Measurements from ENCODE around the gene PVR. TPM values are rescaled to one million over a fixed set of nuclear protein-coding genes. Genes with fewer than 3 reads are reported as not detected.

PVR gene
- total RNA-seq, 2 experiments from 2014 or later = not detected

DNA sequence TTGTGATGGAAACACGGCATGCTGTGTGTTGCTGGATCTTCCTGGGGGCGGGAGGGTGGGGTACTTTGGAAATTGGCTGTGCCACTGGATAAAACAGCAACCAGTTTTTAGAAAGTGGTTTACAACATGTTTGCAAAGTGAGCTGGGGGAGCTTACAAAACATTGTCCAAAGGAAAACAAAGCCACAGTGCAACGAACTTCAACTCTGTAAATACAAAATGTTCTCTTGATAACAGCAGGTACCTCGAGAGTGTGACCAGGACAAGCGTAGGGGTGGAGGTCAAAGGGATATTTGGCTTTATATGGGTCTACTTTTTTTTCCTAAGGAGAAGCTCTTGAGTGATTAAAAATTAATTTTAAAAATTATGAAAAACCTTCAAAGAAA is 27.9 kb upstream of the PVR start:
- H2AFZ ChIP-seq (ENCODE audit: low read length) = no peak overlapping the region
- intact Hi-C loops (cut with micrococcal nuclease; ENCODE audit: unreplicated experiment) = no loop called here
- TF ChIP-seq EZH2phosphoT487 (IDR thresholded peaks at IDR 0.05; ENCODE audit: borderline replicate concordance, low read depth, low read length) = no peak
- TF ChIP-seq, protein P1, sequence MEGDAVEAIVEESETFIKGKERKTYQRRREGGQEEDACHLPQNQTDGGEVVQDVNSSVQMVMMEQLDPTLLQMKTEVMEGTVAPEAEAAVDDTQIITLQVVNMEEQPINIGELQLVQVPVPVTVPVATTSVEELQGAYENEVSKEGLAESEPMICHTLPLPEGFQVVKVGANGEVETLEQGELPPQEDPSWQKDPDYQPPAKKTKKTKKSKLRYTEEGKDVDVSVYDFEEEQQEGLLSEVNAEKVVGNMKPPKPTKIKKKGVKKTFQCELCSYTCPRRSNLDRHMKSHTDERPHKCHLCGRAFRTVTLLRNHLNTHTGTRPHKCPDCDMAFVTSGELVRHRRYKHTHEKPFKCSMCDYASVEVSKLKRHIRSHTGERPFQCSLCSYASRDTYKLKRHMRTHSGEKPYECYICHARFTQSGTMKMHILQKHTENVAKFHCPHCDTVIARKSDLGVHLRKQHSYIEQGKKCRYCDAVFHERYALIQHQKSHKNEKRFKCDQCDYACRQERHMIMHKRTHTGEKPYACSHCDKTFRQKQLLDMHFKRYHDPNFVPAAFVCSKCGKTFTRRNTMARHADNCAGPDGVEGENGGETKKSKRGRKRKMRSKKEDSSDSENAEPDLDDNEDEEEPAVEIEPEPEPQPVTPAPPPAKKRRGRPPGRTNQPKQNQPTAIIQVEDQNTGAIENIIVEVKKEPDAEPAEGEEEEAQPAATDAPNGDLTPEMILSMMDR (conservative IDR thresholded peaks at IDR 0.05; ENCODE audit: low read length) = no peak
- no peak overlapping the region for H3K4me3 ChIP-seq (ENCODE audit: low read depth, low read length, poor library complexity, severe bottlenecking)
- no TSS peak for BruUV-seq (replicated peaks)
- CTCF ChIA-PET (ENCODE audit: unreplicated experiment) = interaction anchor here (0.6 kb wide), 1 partner anchor 213 kb away, joined by 5 read pairs; no protein-coding TSS in a partner anchor
- no peak overlapping the region for H3K4me2 ChIP-seq (ENCODE audit: low read length)
- no peaks in the 10 kb centered on the region for H3K36me3 ChIP-seq (ENCODE audit: insufficient read depth, low read length)
- no peaks in the 10 kb centered on the region for H3K9me2 ChIP-seq (ENCODE audit: insufficient read depth, low read length)
- no peaks in the 10 kb centered on the region for H3K79me2 ChIP-seq (ENCODE audit: insufficient read depth, low read depth, low read length)
- H3K9me3 ChIP-seq (ENCODE audit: low read length) = no peaks in the 10 kb centered on the region
- H3K27ac ChIP-seq (ENCODE audit: low read depth, low read length, poor library complexity, severe bottlenecking) = no peak overlapping the region
- H3K4me1 ChIP-seq (ENCODE audit: insufficient read depth, low read length, poor library complexity, severe bottlenecking) = no peaks in the 10 kb centered on the region
- no peaks in the 10 kb centered on the region for H4K20me1 ChIP-seq (ENCODE audit: insufficient read depth, low read length)
- no peak for DNase-seq (ENCODE audit: low spot score)
- POLR2A ChIA-PET = interaction anchor here (0.7 kb wide), 1 partner anchor 8 kb away, joined by 3 read pairs; no protein-coding TSS in a partner anchor

DNA sequence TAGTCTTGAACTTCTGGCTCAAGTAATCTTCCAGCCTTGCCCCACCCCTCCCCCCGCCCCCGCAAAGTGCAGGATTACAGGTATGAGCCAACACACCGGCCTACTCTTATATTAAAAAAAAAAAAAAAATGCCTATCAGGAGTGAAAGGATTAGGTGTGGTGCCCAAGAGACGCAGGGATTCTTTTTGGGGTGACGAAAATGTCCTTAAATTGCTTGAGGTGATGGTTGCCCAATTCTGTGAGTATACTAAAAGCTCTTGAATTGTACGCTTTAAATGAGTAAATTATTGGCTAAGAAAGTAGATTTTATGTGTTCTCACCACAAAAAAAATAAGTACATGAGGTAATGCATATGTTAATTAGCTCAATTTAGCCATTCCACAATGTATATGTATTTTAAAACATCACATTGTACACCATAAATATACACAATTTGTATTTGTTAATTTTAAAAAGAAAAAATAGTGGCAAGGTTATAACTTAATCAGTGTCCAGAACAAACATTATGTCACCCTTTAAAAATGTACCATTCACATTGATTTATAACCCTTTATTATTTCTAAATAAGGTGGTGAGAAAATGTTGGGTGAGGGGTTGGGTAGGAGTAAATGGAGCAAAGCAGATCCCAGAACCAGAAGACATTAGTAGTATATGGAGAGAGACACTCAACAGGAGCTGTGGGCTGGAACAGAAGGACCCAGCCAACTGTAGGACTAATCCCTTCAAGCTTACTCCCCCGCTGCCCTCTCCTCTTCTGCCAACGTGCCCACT is 26.4 kb upstream of the PVR start:
- TF ChIP-seq, protein P1 (conservative IDR thresholded peaks at IDR 0.05; ENCODE audit: low read length) = no peak
- no peak for TF ChIP-seq EZH2phosphoT487 (IDR thresholded peaks at IDR 0.05; ENCODE audit: borderline replicate concordance, low read depth, low read length)
- CTCF ChIA-PET (ENCODE audit: unreplicated experiment) = no interaction called here
- Histone ChIP-seq H3K79me2 (ENCODE audit: insufficient read depth, low read depth, low read length) (no peaks in the 10 kb centered on the region), H3K4me2 (ENCODE audit: low read length) (no peak overlapping the region), H2AFZ (ENCODE audit: low read length) (no peak overlapping the region), H3K9me3 (ENCODE audit: low read length) (no peaks in the 10 kb centered on the region), H3K9me2 (ENCODE audit: insufficient read depth, low read length) (no peaks in the 10 kb centered on the region), H3K4me1 (ENCODE audit: insufficient read depth, low read length, poor library complexity, severe bottlenecking) (no peaks in the 10 kb centered on the region), H3K4me3 (ENCODE audit: low read depth, low read length, poor library complexity, severe bottlenecking) (no peak overlapping the region), H4K20me1 (ENCODE audit: insufficient read depth, low read length) (no peaks in the 10 kb centered on the region), H3K27ac (ENCODE audit: low read depth, low read length, poor library complexity, severe bottlenecking) (no peak overlapping the region), H3K36me3 (ENCODE audit: insufficient read depth, low read length) (no peaks in the 10 kb centered on the region)
- DNase-seq (ENCODE audit: low spot score) = no peak
- intact Hi-C loops (cut with micrococcal nuclease; ENCODE audit: unreplicated experiment) = no loop called here
- POLR2A ChIA-PET = interaction anchor here (0.8 kb wide), 1 partner anchor 46 kb away, joined by 6 read pairs; no protein-coding TSS in a partner anchor
- no TSS peak for BruUV-seq (replicated peaks)

DNA sequence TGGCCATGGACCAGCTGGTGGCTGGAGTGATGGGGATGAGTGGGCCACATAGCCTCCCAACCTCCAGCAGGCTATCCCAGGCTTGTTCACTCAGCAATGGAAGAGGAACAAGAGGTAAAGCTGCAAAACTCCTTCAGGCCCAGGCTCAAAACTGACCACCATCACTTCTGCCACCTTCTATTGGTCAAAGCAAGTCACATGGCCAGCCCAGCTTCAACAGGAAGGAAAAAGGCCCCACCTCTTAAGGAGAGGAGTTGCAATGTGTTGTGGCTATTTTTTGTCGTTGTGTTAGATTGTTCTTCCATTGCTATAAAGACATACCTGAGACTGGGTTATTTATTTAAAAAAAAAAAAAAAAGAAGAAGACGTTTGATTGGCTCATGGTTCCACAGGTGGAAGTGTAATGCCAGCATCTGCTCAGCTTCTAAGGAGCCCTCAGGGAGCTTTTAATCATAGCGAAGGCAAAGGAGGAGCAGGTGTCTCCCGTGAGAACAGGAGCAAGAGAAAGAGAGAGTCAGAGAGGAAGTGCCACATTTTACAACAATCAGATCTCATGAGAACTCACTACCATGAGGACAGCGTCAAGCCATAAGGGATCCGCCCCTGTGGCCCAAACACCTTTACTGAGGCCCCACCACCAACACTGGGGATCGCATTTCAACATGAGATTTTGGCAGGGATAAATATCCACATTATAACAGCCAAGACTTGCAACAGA is 24.9 kb upstream of the PVR start:
- Histone ChIP-seq H3K27ac (ENCODE audit: low read depth, low read length, poor library complexity, severe bottlenecking) (no peak overlapping the region), H3K9me3 (ENCODE audit: low read length) (no peaks in the 10 kb centered on the region), H3K36me3 (ENCODE audit: insufficient read depth, low read length) (no peaks in the 10 kb centered on the region), H3K79me2 (ENCODE audit: insufficient read depth, low read depth, low read length) (no peaks in the 10 kb centered on the region), H3K4me3 (ENCODE audit: low read depth, low read length, poor library complexity, severe bottlenecking) (no peak overlapping the region), H2AFZ (ENCODE audit: low read length) (no peak overlapping the region), H4K20me1 (ENCODE audit: insufficient read depth, low read length) (no peaks in the 10 kb centered on the region), H3K4me2 (ENCODE audit: low read length) (no peak overlapping the region), H3K9me2 (ENCODE audit: insufficient read depth, low read length) (no peaks in the 10 kb centered on the region), H3K4me1 (ENCODE audit: insufficient read depth, low read length, poor library complexity, severe bottlenecking) (no peaks in the 10 kb centered on the region)
- BruUV-seq (replicated peaks) = no TSS peak
- TF ChIP-seq, protein P1 (conservative IDR thresholded peaks at IDR 0.05; ENCODE audit: low read length) = no peak
- no peak for TF ChIP-seq EZH2phosphoT487 (IDR thresholded peaks at IDR 0.05; ENCODE audit: borderline replicate concordance, low read depth, low read length)
- ChIA-PET POLR2A (no interaction called here), CTCF (ENCODE audit: unreplicated experiment) (no interaction called here)
- intact Hi-C loops (cut with micrococcal nuclease; ENCODE audit: unreplicated experiment) = no loop called here
- DNase-seq (ENCODE audit: low spot score) = no peak
